Measurements from ENCODE around the gene ALMS1.

The ALMS1 gene

DNA sequence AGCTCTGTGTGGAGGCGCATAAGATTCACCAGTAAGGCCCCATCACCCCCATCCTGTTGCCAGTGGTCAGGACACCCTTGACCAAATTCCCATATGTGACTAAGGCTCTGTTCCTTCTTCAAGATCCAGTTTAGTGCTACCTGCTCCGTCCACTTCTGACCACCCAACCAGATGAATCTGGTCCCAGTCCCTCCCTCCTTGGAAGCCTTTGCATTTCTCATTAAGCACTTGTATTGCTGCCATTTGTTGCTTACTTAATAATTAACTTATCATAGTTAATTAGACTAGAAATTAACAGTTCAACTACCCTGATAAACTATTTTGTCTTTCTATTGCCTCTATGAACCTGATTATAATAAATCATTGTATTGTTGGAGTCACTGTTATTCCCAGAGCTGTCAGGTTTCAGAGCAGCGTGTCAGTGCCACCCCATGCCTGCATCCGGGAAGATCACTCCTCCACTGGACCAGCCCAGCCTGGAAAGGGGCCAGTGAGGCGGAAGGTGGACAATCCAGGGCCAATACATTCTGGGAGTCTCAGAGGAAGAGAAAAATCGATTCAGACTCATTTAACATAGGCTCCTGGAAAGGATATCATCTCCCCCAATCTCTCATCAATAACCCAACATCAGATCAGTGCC is 266.1 kb downstream of the ALMS1 start:
- H3K4me2 ChIP-seq (ENCODE audit: low read length): no peak overlapping the region
- no peak overlapping the region for H3K4me3 ChIP-seq (ENCODE audit: low read length)
- no peaks in the 10 kb centered on the region for H3K36me3 ChIP-seq (ENCODE audit: insufficient read depth, low read length)
- H3K27me3 ChIP-seq (ENCODE audit: control insufficient read depth, insufficient read depth, low read length): peaks cover 20% of the 10 kb centered on the region
- H3K9ac ChIP-seq (ENCODE audit: low read depth, low read length): no peak overlapping the region
- no peaks in the 10 kb centered on the region for H3K9me3 ChIP-seq (replicated peaks; ENCODE audit: low read length)
- H3K4me1 ChIP-seq (ENCODE audit: control insufficient read depth, insufficient read depth, low read length): no peaks in the 10 kb centered on the region

DNA sequence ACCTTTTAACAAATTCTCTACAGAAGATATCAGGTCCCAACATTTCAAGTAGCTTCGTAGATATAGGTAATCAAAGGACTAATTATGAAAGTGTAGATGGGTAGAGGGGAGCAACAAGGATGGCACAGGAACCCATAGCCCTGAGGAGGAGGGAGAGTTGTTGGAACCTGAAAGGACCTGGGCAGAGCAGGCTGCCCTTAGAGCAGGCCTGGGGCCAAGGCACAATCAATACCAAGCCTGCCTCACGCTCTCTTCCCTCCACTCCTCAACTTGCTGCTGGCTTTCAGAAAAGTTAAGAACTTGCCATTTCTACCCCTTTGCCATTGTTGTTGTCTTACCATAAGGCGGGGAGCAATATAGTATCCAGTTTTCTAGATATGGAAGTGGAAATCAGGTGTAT is 266.7 kb downstream of the ALMS1 start:
- no peak overlapping the region for H3K4me2 ChIP-seq (ENCODE audit: low read length)
- no peaks in the 10 kb centered on the region for H3K36me3 ChIP-seq (ENCODE audit: insufficient read depth, low read length)
- H3K4me1 ChIP-seq (ENCODE audit: control insufficient read depth, insufficient read depth, low read length): no peaks in the 10 kb centered on the region
- no peak overlapping the region for H3K9ac ChIP-seq (ENCODE audit: low read depth, low read length)
- H3K9me3 ChIP-seq (replicated peaks; ENCODE audit: low read length): no peaks in the 10 kb centered on the region
- H3K27me3 ChIP-seq (ENCODE audit: control insufficient read depth, insufficient read depth, low read length): peaks cover 20% of the 10 kb centered on the region
- H3K4me3 ChIP-seq (ENCODE audit: low read length): no peak overlapping the region

DNA sequence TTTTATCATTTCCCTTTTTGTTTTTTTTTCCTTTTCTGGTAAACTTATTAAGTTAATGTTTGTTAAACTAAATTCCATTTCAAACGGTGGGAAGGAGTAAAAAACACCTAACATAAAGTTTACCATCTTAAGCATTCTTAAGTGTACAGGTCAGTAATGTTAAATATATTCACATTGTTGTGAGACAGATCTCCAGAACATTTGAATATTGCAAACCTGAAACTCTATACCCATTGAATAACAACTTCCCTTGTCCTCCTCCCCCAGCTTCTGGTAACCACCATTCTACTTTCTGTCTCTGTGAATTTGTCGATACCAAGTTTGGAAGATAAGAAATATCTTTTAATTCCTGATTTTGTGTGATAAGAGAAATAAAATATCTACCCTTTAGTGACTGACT is 268.5 kb downstream of the ALMS1 start:
- Histone ChIP-seq H3K9ac (ENCODE audit: low read depth, low read length) (no peak overlapping the region), H3K27me3 (ENCODE audit: control insufficient read depth, insufficient read depth, low read length) (peaks cover 20% of the 10 kb centered on the region), H3K36me3 (ENCODE audit: insufficient read depth, low read length) (no peaks in the 10 kb centered on the region), H3K9me3 (replicated peaks; ENCODE audit: low read length) (no peaks in the 10 kb centered on the region), H3K4me3 (ENCODE audit: low read length) (no peak overlapping the region), H3K4me2 (ENCODE audit: low read length) (no peak overlapping the region), H3K4me1 (ENCODE audit: control insufficient read depth, insufficient read depth, low read length) (no peaks in the 10 kb centered on the region)
